ENCODE data around the gene EFHD1.

EFHD1 gene, protein sequence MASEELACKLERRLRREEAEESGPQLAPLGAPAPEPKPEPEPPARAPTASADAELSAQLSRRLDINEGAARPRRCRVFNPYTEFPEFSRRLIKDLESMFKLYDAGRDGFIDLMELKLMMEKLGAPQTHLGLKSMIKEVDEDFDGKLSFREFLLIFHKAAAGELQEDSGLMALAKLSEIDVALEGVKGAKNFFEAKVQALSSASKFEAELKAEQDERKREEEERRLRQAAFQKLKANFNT

DNA sequence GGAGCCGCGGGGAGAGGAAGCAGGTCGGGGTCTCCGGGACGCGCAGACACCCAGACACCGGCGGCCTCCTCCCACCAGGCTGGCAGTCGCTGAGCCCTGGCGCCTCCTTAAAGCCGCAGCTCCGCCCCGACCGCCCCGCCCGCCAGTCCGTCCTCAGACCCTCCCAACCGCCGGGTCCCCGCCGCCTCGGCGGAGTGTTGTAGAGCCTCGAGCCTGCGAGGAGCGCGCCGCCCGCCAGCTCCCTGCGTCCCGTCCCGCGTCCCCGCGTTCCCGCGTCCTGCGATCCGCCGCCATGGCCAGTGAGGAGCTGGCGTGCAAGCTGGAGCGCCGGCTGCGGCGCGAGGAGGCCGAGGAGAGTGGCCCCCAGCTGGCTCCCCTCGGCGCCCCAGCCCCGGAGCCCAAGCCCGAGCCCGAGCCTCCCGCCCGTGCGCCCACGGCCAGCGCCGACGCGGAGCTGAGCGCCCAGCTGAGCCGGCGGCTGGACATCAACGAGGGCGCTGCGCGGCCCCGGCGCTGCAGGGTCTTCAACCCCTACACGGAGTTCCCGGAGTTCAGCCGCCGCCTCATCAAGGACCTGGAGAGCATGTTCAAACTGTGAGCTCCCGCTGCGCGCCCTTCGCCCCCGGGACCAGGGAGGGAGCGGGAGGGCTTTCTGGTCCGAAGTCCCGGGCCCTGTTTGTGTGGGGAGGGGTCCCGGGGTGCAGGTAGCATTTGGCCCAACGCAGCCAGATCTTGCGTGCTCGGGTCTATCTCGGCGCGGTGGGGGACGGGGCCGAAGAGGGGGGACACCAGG is at the start of gene EFHD1:
TSS of gene EFHD1 (plus strand) at position 192 of the 793 bp plus-strand sequence. CDS start at position 293, 101 bp downstream.
- TF ChIP-seq, protein P1, sequence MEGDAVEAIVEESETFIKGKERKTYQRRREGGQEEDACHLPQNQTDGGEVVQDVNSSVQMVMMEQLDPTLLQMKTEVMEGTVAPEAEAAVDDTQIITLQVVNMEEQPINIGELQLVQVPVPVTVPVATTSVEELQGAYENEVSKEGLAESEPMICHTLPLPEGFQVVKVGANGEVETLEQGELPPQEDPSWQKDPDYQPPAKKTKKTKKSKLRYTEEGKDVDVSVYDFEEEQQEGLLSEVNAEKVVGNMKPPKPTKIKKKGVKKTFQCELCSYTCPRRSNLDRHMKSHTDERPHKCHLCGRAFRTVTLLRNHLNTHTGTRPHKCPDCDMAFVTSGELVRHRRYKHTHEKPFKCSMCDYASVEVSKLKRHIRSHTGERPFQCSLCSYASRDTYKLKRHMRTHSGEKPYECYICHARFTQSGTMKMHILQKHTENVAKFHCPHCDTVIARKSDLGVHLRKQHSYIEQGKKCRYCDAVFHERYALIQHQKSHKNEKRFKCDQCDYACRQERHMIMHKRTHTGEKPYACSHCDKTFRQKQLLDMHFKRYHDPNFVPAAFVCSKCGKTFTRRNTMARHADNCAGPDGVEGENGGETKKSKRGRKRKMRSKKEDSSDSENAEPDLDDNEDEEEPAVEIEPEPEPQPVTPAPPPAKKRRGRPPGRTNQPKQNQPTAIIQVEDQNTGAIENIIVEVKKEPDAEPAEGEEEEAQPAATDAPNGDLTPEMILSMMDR (conservative IDR thresholded peaks at IDR 0.05) = no peak
- TF ChIP-seq ZFX (IDR thresholded peaks at IDR 0.05) = no peak
- H3K27ac ChIP-seq = peak within 1 kb of the TSS; percentile 6; the same call in 1 of the 2 replicates

DNA sequence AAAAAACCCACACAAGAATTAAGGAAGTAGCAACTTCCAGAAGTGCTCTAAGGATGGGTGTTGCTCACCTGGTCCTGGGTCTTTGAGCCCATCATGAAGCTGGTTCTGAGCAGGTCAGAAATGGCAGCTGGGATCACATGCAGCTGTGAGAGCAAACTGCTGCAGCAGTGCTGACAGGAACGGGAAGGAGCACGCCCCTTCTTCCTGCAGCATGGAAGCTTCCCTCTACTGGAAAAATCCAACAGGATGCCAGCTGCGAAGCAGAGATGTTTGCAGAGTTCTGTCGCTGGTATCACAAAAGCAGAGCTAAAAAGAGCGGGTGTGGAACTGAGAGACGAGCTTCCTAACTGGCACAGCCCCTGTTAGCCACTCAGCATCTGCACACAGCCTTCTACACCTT is 49.2 kb upstream of the EFHD1 start:
- TF ChIP-seq, protein P1 (conservative IDR thresholded peaks at IDR 0.05) = no peak
- TF ChIP-seq ZFX (IDR thresholded peaks at IDR 0.05) = no peak
- no peak overlapping the region for H3K27ac ChIP-seq

DNA sequence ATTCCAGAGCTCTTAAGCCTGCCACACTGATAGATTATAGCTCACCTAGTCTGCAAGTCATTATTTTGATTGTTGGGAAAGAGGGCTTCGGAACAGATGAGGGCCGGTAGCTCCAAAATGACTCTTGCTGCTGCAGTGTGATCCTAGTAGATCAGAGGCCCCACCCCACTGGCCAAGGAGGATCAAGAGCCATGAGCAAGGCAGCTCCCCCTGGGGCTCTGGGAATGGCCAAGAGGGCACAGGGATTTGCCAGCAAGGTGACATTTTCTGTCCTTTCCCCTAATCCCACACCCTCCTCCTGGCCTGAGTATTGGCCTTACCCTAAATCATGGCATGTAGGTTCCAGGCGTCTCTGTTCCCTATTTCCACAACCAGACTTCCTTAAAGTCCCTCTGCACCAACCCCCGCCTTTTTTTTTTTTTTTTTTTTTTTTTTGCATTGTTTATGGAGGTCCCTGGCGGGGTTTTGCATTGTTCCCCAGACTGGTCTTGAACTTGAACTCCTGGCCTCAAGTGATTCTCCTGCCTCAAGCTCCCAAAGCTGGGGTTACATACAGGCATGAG is 46.4 kb upstream of the EFHD1 start:
- no peak for TF ChIP-seq ZFX (IDR thresholded peaks at IDR 0.05)
- TF ChIP-seq, protein P1 (conservative IDR thresholded peaks at IDR 0.05) = no peak
- H3K27ac ChIP-seq = no peak overlapping the region; the same call in 1 of the 2 replicates

DNA sequence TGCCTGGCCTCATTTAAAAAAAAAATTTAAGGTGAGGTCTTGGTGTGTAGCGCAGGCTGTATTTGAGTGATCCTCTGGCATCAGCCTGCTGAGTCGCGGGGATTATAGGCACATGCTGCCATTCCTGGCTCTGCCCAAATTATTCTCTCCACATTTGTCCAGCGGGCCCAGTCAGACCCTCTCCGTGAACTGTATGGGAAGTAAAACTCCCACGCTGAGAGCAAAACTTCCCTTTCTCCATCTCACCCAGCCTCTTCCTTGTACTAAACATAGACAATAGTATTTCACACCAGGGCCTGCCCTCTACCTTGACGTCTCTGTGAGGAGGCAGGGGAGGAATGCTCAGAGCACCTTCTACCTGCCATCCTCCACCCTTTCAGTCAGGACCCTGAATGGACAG is 45.9 kb upstream of the EFHD1 start:
- H3K27ac ChIP-seq = peak overlapping the region; percentile 89
- TF ChIP-seq, protein P1 (conservative IDR thresholded peaks at IDR 0.05) = no peak
- TF ChIP-seq ZFX (IDR thresholded peaks at IDR 0.05) = no peak

DNA sequence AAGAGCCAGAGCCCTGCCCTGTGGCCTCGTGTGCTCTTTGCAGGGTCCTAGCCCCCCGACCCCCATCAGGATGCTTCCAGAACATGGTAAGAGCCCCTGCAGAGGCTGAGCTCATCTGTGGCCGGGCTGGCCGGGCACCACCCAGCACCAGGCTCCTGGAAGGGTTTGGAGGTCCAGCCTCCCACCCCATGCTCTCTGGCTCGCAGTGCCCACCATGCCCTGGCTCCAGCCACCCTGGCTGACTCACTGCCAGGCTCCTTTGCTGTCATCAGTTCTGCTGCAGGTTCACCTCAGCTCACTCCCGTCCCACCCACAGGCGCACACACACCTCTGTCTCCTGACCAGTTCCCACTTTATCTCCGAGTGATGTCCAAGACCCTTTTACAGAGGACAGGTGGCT is 45.4 kb upstream of the EFHD1 start:
- TF ChIP-seq, protein P1 (conservative IDR thresholded peaks at IDR 0.05) = no peak
- no peak for TF ChIP-seq ZFX (IDR thresholded peaks at IDR 0.05)
- peak overlapping the region; percentile 89 for H3K27ac ChIP-seq

DNA sequence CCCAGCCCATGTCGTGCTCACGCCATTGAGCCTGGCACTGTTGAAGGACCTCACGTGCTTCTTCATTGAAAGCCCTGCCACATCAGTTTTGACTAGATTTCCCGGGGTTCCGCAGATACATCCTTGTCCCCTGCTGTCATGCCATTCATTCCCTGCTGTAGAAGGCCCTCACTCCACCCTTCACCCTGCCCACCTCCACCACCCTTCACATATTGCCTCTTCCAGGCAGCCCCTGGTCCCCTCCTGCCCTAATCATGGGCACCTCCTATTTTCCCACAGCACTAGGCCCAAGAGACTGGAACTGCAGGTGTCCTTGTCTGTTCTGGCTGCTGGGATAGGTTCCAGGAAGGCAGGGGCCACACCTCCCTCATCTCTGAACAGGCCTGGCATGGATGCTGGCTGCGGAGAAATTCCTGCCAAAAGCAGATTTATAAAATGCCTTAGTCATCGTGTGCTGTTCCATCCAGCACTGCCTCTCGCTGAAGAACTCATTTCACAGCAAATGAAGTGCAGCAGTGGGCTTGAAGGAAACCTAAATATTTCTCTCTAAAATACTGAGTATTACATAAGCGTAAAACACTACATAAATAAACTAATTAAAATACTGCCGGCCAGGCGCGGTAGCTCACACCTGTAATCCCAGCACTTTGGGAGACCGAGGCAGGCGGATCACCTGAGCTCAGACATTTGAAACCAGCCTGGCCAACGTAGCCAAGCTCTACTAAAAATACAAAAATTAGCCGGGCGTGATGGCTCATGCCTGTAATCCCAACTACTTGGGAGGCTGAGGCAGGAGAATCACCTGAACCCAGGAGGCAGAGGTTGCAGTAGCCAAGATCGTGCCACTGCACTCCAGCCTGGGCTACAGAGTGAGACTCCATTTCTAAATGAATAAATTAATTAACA is 44.5 kb upstream of the EFHD1 start:
- TF ChIP-seq, protein P1 (conservative IDR thresholded peaks at IDR 0.05) = no peak
- peak; percentile 56; the same call in 1 of the 2 replicates for TF ChIP-seq ZFX (IDR thresholded peaks at IDR 0.05)
- H3K27ac ChIP-seq = peak overlapping the region; percentile 89

Data from C4-2B (cell line).